Osteoblast (primary cell): Measurements from ENCODE around the gene C1orf159. TPM values are rescaled to one million over a fixed set of nuclear protein-coding genes. Genes with fewer than 3 reads are reported as not detected.

Experiments used
- DNase-seq: peaks from one replicate; pipeline ENCODE4 v3.0.0; 2011; ENCODE audit warnings: low spot score, mixed read lengths; ENCODE audit not compliant: insufficient read length; ENCODE audit errors: missing footprints
- H2AFZ ChIP-seq: 2 replicates; pipeline ENCODE4 v1.6.0; 2011; ENCODE audit warnings: mild to moderate bottlenecking, low read length
- H3K27ac ChIP-seq: 2 replicates; pipeline ENCODE4 v1.5.1; 2011; ENCODE audit warnings: mild to moderate bottlenecking, low read depth, low read length, moderate library complexity
- H3K27me3 ChIP-seq: 2 replicates; pipeline ENCODE4 v1.6.0; 2012; ENCODE audit warnings: mild to moderate bottlenecking, control low read depth, inconsistent platforms, low read length, moderate library complexity; ENCODE audit not compliant: insufficient read depth
- H3K36me3 ChIP-seq: 2 replicates; pipeline ENCODE4 v1.5.1; 2011; ENCODE audit warnings: mild to moderate bottlenecking, low read length, control low read depth, moderate library complexity; ENCODE audit not compliant: insufficient read depth
- H3K4me1 ChIP-seq: 2 replicates; pipeline ENCODE4 v1.5.1; 2011; ENCODE audit warnings: mild to moderate bottlenecking, low read length, control low read depth, moderate library complexity; ENCODE audit not compliant: insufficient read depth
- H3K4me2 ChIP-seq: 2 replicates; pipeline ENCODE4 v1.6.0; 2011; ENCODE audit warnings: mild to moderate bottlenecking, low read length; ENCODE audit not compliant: insufficient read depth
- H3K4me3 ChIP-seq: fragments of 200-600 bp; sonication (generic); 3 replicates; pipeline ENCODE4 v1.5.1; 2012; ENCODE audit warnings: mild to moderate bottlenecking, low read length, inconsistent platforms; ENCODE audit not compliant: insufficient read depth
- H3K79me2 ChIP-seq: 2 replicates; pipeline ENCODE4 v1.6.0; 2012; ENCODE audit warnings: mild to moderate bottlenecking, low read length, control low read depth, inconsistent platforms; ENCODE audit not compliant: insufficient read depth
- H3K9me3 ChIP-seq: 2 replicates; pipeline ENCODE4 v1.5.1; 2011; ENCODE audit warnings: low read depth, low read length, control low read depth
- H4K20me1 ChIP-seq: 2 replicates; pipeline ENCODE4 v1.6.0; 2012; ENCODE audit warnings: mild to moderate bottlenecking, low read length, control low read depth; ENCODE audit not compliant: insufficient read depth
- CTCF ChIP-seq: IDR thresholded peaks from 2 replicates; pipeline ENCODE4 v1.5.1; 2011; ENCODE audit warnings: mild to moderate bottlenecking, low read depth, low read length, moderate library complexity; ENCODE audit errors: extremely low read depth
- total RNA-seq: library from RNA; depleted of rRNA; stranded (reverse); fragments of >200 nt; gene quantifications from 2 replicates; pipeline ENCODE4 v1.2.3, GENCODE V29; 2012

Gene C1orf159
- total RNA-seq, 1 donor: 5.4 TPM

DNA sequence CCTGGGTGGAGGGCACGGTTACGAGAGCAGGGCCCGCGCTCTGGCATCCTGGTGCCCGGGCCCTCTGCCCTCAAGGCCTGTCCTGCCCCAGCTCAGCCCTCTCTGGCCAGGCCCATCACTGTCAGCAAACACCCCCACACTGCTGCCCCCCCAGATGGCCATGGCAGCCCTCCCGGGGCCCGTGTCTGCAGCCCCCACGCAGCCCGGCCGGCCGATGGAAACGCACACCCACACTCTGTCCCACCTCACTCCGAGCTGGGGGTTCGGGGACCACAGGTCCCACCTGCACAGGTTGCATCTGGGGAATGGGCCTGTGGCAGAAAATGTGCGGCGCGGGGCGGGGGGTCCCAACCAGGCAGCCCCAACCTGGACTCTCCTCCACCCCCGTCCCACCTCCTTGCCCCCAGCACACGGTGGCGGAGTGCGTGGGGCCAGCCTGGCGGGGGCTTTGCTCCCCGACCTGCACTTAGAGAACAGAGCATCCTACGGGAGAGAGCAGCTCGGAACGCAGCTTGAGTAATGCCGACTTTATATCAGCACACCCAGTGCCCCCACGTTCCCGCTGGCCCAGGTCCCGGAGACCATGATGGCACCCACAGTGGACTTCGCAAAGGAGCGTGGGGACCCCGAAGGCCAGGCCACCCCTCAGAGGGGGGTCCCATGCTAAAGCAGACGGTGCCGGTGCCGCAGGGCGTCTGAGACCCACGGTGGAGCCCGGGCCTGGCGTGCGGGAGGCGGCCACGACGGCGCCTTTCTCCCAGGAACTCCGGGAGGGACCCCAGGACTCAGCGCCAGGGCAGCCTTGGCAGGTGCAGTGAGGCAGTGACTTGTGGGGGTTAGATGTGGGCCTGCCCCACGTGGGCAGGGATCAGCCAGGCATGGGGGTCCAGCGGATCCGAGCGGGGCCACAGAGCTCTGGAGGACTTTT is 34.3 kb downstream of the C1orf159 start:
- H3K27ac ChIP-seq: no peak overlapping the region
- peaks cover 10% of the 10 kb centered on the region for H3K4me1 ChIP-seq
- peak; percentile 88 for DNase-seq
- H3K27me3 ChIP-seq: no peaks in the 10 kb centered on the region
- no peaks in the 10 kb centered on the region for H4K20me1 ChIP-seq
- H3K79me2 ChIP-seq: no peaks in the 10 kb centered on the region
- no peak for TF ChIP-seq CTCF
- H3K9me3 ChIP-seq: no peaks in the 10 kb centered on the region
- H3K4me2 ChIP-seq: no peak overlapping the region
- no peaks in the 10 kb centered on the region for H3K36me3 ChIP-seq
- H2AFZ ChIP-seq: no peak overlapping the region
- H3K4me3 ChIP-seq: no peak overlapping the region

DNA sequence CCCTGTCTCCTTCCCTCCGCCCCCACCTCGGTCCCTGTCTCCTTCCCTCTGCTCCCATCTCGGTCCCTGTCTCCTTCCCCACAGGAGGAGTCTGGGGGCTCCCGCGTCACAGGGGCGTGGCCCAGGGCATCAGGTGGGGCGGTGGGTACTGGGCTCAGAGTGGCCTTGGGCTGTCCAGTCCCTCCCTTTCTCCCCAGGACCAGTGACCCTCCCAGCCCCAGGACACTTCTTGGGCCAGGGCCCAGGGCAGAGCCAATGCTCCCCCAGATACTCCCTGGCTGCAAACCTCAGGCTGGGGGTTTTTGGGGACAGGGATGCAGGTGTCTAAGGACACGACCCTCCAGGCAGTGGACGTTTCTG is 35.0 kb downstream of the C1orf159 start:
- no peaks in the 10 kb centered on the region for H4K20me1 ChIP-seq
- no peaks in the 10 kb centered on the region for H3K27me3 ChIP-seq
- no peak overlapping the region for H3K4me2 ChIP-seq
- peaks cover 10% of the 10 kb centered on the region for H3K4me1 ChIP-seq
- peak; percentile 74 for DNase-seq
- TF ChIP-seq CTCF: no peak
- H3K79me2 ChIP-seq: no peaks in the 10 kb centered on the region
- no peaks in the 10 kb centered on the region for H3K9me3 ChIP-seq
- H3K27ac ChIP-seq: no peak overlapping the region
- no peak overlapping the region for H3K4me3 ChIP-seq
- H3K36me3 ChIP-seq: no peaks in the 10 kb centered on the region
- H2AFZ ChIP-seq: no peak overlapping the region

DNA sequence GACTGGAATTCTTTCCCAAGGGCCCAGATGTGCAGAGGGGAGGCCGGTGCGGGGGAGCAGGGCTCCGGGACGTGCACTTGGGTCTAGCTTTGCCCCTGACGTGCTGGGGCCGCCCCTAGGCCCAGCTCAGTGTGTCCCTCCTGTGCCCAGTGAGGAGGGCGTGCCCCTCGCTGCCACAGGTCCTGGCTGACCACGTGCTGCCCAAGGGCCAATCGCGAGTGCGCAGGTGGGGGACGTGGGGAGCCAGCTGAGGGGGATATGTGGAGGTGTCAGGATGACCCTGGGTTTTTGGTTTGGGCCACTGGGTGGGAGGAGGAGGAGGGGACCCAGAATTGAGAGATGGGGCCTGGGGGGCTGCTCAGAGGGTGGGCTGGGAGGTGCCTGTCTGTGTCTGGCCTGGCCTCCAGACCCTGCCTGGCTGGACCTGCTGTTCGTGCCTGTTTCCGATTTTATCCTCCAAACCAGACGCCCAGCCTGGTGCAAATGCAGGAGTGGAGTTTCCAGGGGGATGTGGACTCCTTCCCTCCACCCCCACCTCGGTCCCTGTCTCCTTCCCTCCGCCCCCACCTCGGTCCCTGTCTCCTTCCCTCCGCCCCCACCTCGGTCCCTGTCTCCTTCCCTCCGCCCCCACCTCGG is 35.6 kb downstream of the C1orf159 start:
- peak overlapping the region; percentile 76 for H3K4me2 ChIP-seq
- H3K4me3 ChIP-seq: peak overlapping the region; percentile 48
- DNase-seq: peak; percentile 98
- H3K9me3 ChIP-seq: no peaks in the 10 kb centered on the region
- H2AFZ ChIP-seq: no peak overlapping the region
- H3K27ac ChIP-seq: no peak overlapping the region
- TF ChIP-seq CTCF: no peak
- no peaks in the 10 kb centered on the region for H3K27me3 ChIP-seq
- H3K36me3 ChIP-seq: no peaks in the 10 kb centered on the region
- H3K4me1 ChIP-seq: peaks cover 10% of the 10 kb centered on the region
- H4K20me1 ChIP-seq: no peaks in the 10 kb centered on the region
- no peaks in the 10 kb centered on the region for H3K79me2 ChIP-seq
